K562 (cell line): ENCODE data around the gene SSR2. TPM values are rescaled to one million over a fixed set of nuclear protein-coding genes. Genes with fewer than 3 reads are reported as not detected.

Source experiments
- CHD4 ChIP-seq: fragments of 200-600 bp; sonication (generic); IDR thresholded peaks from 3 replicates; pipeline ENCODE4 v1.6.1; 2012; ENCODE audit warnings: low read depth, mild to moderate bottlenecking, mixed read lengths, low read length, inconsistent platforms; ENCODE audit not compliant: insufficient read depth, insufficient replicate concordance, poor library complexity, severe bottlenecking
- DEAF1 ChIP-seq: fragments of 450-650 bp; formaldehyde crosslinking; IDR thresholded peaks from 2 replicates; pipeline ENCODE4 v1.4.0; 2020; ENCODE audit warnings: mild to moderate bottlenecking, moderate library complexity
- DNMT1 ChIP-seq: fragments of 450-650 bp; IDR thresholded peaks from 2 replicates; pipeline ENCODE4 v1.6.1; 2016; ENCODE audit warnings: antibody characterized with exemption, mild to moderate bottlenecking
- FOXK1 ChIP-seq: sonication (generic); formaldehyde crosslinking; IDR thresholded peaks from 2 replicates; pipeline ENCODE4 v1.8.0; 2022; ENCODE audit warnings: missing genetic modification reagents, mild to moderate bottlenecking, borderline replicate concordance
- GABPB1 ChIP-seq: sonication (generic); formaldehyde crosslinking; IDR thresholded peaks from 2 replicates; pipeline ENCODE4 v1.8.0; 2022; ENCODE audit warnings: mild to moderate bottlenecking, missing genetic modification reagents
- HMGXB4 ChIP-seq: sonication (generic); formaldehyde crosslinking; IDR thresholded peaks from 2 replicates; pipeline ENCODE4 v1.8.1; 2023; ENCODE audit warnings: mild to moderate bottlenecking, missing genetic modification reagents
- LARP7 ChIP-seq: fragments of 450-650 bp; IDR thresholded peaks from 2 replicates; pipeline ENCODE4 v1.6.1; 2016
- MCM7 ChIP-seq, 2 experiments: fragments of 450-650 bp; IDR thresholded peaks; 2 replicates each; pipeline ENCODE4 v1.6.1; 2016 to 2018
- MEF2D ChIP-seq: conservative IDR thresholded peaks from 2 replicates; pipeline ENCODE4 v1.6.1; 2016; ENCODE audit warnings: low read depth, missing genetic modification characterization, missing compliant biosample characterization
- NRF1 ChIP-seq, 2 experiments: fragments of 450-650 bp; IDR thresholded peaks in 1 of 2; conservative IDR thresholded peaks in 1 of 2; 2 replicates each; pipeline ENCODE4 v1.6.1; 2014; ENCODE audit warnings: mild to moderate bottlenecking in 2 of 2
- RBFOX2 ChIP-seq: fragments of 200-400 bp; formaldehyde crosslinking; IDR thresholded peaks from 2 replicates; pipeline ENCODE4 v1.6.1; 2017; ENCODE audit warnings: low read depth, mild to moderate bottlenecking, low read length, moderate library complexity
- RERE ChIP-seq: sonication (generic); formaldehyde crosslinking; IDR thresholded peaks from 2 replicates; pipeline ENCODE4 v1.8.0; 2023; ENCODE audit warnings: missing genetic modification reagents, mild to moderate bottlenecking, borderline replicate concordance
- SIX5 ChIP-seq, 2 experiments: IDR thresholded peaks; 2 replicates each; pipeline ENCODE4 v1.6.1; 2011; ENCODE audit warnings: low read length in 2 of 2, borderline replicate concordance in 1 of 2, low read depth in 1 of 2, mild to moderate bottlenecking in 1 of 2, moderate library complexity in 1 of 2; ENCODE audit not compliant: insufficient read depth in 1 of 2
- SP1 ChIP-seq: sonication (generic); formaldehyde crosslinking; IDR thresholded peaks from 2 replicates; pipeline ENCODE4 v1.8.1; 2022; ENCODE audit warnings: mild to moderate bottlenecking, missing genetic modification reagents
- SRSF1 ChIP-seq: fragments of 200-400 bp; formaldehyde crosslinking; IDR thresholded peaks from 2 replicates; pipeline ENCODE4 v1.6.1; 2017; ENCODE audit warnings: mild to moderate bottlenecking, low read depth, low read length, moderate library complexity
- TFAM ChIP-seq: fragments of 250-450 bp; sonication (Bioruptor Pico); conservative IDR thresholded peaks from 2 replicates; pipeline ENCODE4 v1.5.0; 2021; ENCODE audit warnings: mild to moderate bottlenecking, moderate library complexity
- polyA plus RNA-seq, 8 experiments: library from polyadenylated mRNA; depleted of rRNA in 4 of 8; stranded (reverse) in 5 of 8; unstranded in 3 of 8; fragments of >200 nt; fragmentation: Nextera tagmentation in 2 of 8; fragmentation: Illumina TruSeq in 1 of 8; extraction: Ambion mirVana in 2 of 8; extraction: Trizol in 1 of 8; gene quantifications; 2 replicates each; pipeline versions ENCODE4 v1.2.1 to v1.2.3, GENCODE V29; 2011 to 2014; ENCODE audit warnings: inconsistent platforms in 1 of 8, missing spikeins in 1 of 8
- total RNA-seq, 7 experiments: library from RNA; depleted of rRNA in 6 of 7; stranded (reverse); fragments of >200 nt in 6 of 7; fragmentation: Illumina TruSeq in 2 of 7; extraction: Trizol in 2 of 7; gene quantifications; 2 replicates each; pipeline versions ENCODE4 v1.2.1 to v1.2.3, GENCODE V29; 2011 to 2021; ENCODE audit warnings: low replicate concordance in 1 of 7

SSR2 gene
- total and polyA plus RNA-seq, 9 of the 15 experiments (the other 6 are each of a cell fraction or from before 2014, with no cell fraction given) = 161 to 411 (median 240) TPM

GRCh38 chr1:155976062-155976912, 44.5 kb downstream of the SSR2 start (continued):
- TF ChIP-seq RERE = no peak
- TF ChIP-seq LARP7 = no peak; the same call in 1 of the 2 replicates
- TF ChIP-seq MEF2D (tag) = no peak
- TF ChIP-seq GABPB1 = no peak; the same call in 1 of the 2 replicates
- peak; percentile 44 to 47; a peak in 3 of 4 replicates for TF ChIP-seq NRF1 (conservative IDR thresholded peaks at IDR 0.05 in 1 of 2, IDR thresholded peaks at IDR 0.05 in 1 of 2)
- peak; percentile 48 for TF ChIP-seq RBFOX2
- TF ChIP-seq FOXK1 = no peak
- no peak for TF ChIP-seq DEAF1 (CRISPR knock-in tag)
- no peak for TF ChIP-seq SIX5 (IDR thresholded peaks at IDR 0.05; ENCODE audit: borderline replicate concordance in 1 of 2, insufficient read depth in 1 of 2, low read depth in 1 of 2, low read length in 2 of 2)
- TF ChIP-seq SRSF1 = no peak
- no peak for TF ChIP-seq CHD4
- no peak for TF ChIP-seq SP1 (CRISPR knock-in tag)
- TF ChIP-seq HMGXB4 (CRISPR knock-in tag) = no peak
- no peak for TF ChIP-seq DNMT1
- TF ChIP-seq MCM7 (IDR thresholded peaks at IDR 0.05) = no peak
- no peak for TF ChIP-seq TFAM (CRISPR knock-in tag)
